Prostate gland (tissue), 2 donors: ENCODE data around the gene OR5H2. TPM values are rescaled to one million over a fixed set of nuclear protein-coding genes. Genes with fewer than 3 reads are reported as not detected.

Experiments used
- DNase-seq: peaks from one replicate; pipeline ENCODE4 v3.0.0-alpha.2; 2019; ENCODE audit warnings: low spot score
- H3K27ac ChIP-seq, 2 donors: fragments of 200-600 bp; sonication (generic); 2 replicates each; pipeline ENCODE4 v1.5.1; 2017 to 2019
- H3K27me3 ChIP-seq: fragments of 200-600 bp; sonication (generic); replicated peaks from 2 replicates; pipeline ENCODE4 v1.5.1; 2019; ENCODE audit not compliant: insufficient read depth
- H3K36me3 ChIP-seq, 2 donors: fragments of 200-600 bp; sonication (generic); 1 replicate in 1 of 2; 2 replicates in 1 of 2; pipeline versions ENCODE4 v1.5.1 to v1.8.1; 2017 to 2019
- H3K4me1 ChIP-seq: fragments of 200-600 bp; sonication (generic); replicated peaks from 2 replicates; pipeline ENCODE4 v1.5.1; 2019
- H3K4me3 ChIP-seq, 2 donors: fragments of 200-600 bp; sonication (generic); 2 replicates each; pipeline ENCODE4 v1.5.1; 2017 to 2019
- H3K9me3 ChIP-seq: fragments of 200-600 bp; sonication (generic); 2 replicates; pipeline ENCODE4 v1.5.1; 2017
- CTCF ChIP-seq, 4 experiments: fragments of 200-600 bp in 2 of 4; fragments of 450-650 bp in 2 of 4; sonication (generic) in 2 of 4; IDR thresholded peaks; 1 replicate in 3 of 4; 2 replicates in 1 of 4; pipeline ENCODE4 v1.5.1; 2016 to 2019; ENCODE audit warnings: antibody characterized with exemption in 4 of 4, mild to moderate bottlenecking in 2 of 4, moderate library complexity in 2 of 4
- POLR2A ChIP-seq: fragments of 450-650 bp; IDR thresholded peaks from one replicate; pipeline ENCODE4 v1.6.1; 2016; ENCODE audit warnings: antibody characterized with exemption, mild to moderate bottlenecking
- POLR2AphosphoS5 ChIP-seq: sonication (generic); formaldehyde crosslinking; IDR thresholded peaks from one replicate; pipeline ENCODE4 v1.6.1; 2017; ENCODE audit warnings: antibody characterized with exemption
- WGBS: methylation state at CpG from one replicate; pipeline ENCODE4 v1.1.5; 2018; 5-methylcytosine and 5-hydroxymethylcytosine counted together
- intact Hi-C: fragments of 100-400 bp; cut with DNase I; formaldehyde crosslinking; loops from one replicate; pipeline ENCODE4 v1.14.2; 2022
- total RNA-seq, 2 donors: library from RNA; depleted of rRNA; stranded (reverse); fragments of >200 nt; gene quantifications; one replicate each; pipeline ENCODE4 v1.1.0, GENCODE V29; 2016

OR5H2 gene
- total RNA-seq, 2 donors from 2014 or later, result not detected

GRCh38 chr3:98326945-98327344 lies 44.6 kb downstream of the OR5H2 start:
- Histone ChIP-seq H3K27ac (no peak overlapping the region), H3K4me1 (no peaks in the 10 kb centered on the region), H3K9me3 (no peaks in the 10 kb centered on the region), H3K27me3 (no peaks in the 10 kb centered on the region), H3K36me3 (no peaks in the 10 kb centered on the region), H3K4me3 (no peak overlapping the region)
- TF ChIP-seq POLR2A (no peak), POLR2AphosphoS5 (no peak), CTCF (IDR thresholded peaks at IDR 0.05) (no peak)
- no peak for DNase-seq
- intact Hi-C loops, result loop anchor here (5.0 kb wide), 1 partner anchor 290 kb away; the partner anchor contains the start of gene GABRR3

DNA sequence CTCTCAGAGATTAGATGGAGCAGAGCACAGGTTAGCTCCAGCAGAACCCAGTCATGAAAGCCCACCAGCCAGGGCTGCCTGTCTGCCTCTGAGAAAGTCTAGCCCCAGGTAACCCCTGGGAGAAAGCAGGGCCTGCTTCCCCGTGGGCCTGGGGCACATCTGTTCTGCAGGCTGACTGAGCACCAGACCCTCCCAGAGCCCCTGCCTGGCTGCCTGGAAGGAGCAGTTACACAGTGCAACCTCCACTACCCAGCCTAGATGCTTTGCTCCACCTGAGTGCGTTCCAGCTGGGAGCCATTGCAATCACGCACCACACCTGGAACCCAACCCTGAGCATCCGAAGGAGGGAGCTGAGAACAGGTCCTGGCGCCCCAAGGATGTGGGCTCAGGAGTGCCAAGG lies 46.6 kb downstream of the OR5H2 start:
- 64% methylated on average over 4 of the region's 5 CpGs for whole genome bisulfite sequencing
- TF ChIP-seq POLR2A, result no peak
- Histone ChIP-seq H3K27ac (no peak overlapping the region), H3K9me3 (no peaks in the 10 kb centered on the region), H3K4me3 (no peak overlapping the region), H3K27me3 (no peaks in the 10 kb centered on the region), H3K4me1 (no peaks in the 10 kb centered on the region), H3K36me3 (no peaks in the 10 kb centered on the region)
- intact Hi-C loops, result loop anchor here (5.0 kb wide), 1 partner anchor 292 kb away; the partner anchor contains the start of gene GABRR3
- DNase-seq, result no peak

DNA sequence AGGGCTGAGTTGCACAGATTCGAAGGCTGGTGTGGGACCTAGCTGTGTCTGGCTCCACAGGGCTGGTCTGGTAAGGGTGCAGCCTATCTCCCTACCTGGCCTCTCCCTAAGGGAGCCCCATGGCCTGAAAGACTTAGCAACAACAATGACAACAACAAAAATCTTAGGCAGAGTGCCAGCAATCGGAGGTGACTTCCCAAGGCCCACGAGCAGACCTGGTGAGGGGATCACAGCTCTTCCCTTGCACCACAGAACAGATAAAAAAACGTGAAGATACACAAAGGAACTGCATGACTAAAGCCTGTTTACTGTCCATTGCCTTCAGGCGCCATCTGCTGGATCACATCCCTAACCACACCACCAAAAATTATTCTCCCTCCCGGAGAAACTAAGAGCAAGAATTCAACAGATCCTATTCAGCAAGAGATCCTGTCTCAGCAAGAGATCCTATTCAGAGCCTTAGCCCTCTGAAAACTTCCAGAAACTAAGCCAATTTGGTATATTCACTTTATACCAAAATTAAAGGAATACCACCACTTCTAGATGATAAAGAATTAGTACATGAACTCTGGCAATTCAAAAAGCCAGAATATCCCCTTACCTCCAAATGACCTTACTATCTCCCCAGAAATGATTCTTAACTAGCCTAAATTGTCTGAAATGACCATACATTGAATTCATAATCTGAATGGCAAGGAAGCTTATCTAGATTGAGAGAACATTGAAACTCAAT lies 47.3 kb downstream of the OR5H2 start:
- Histone ChIP-seq H3K27ac (no peak overlapping the region), H3K4me1 (no peaks in the 10 kb centered on the region), H3K4me3 (no peak overlapping the region), H3K36me3 (no peaks in the 10 kb centered on the region), H3K9me3 (no peaks in the 10 kb centered on the region), H3K27me3 (no peaks in the 10 kb centered on the region)
- TF ChIP-seq CTCF (IDR thresholded peaks at IDR 0.05) (peak; percentile 24 to 80 (median 62)), POLR2A (no peak), POLR2AphosphoS5 (no peak)
- DNase-seq, result peak; percentile 38
- intact Hi-C loops, result loop anchor here (5.0 kb wide), 1 partner anchor 292 kb away; the partner anchor contains the start of gene GABRR3
- 11% methylated on average over 6 of the region's 6 CpGs for WGBS

DNA sequence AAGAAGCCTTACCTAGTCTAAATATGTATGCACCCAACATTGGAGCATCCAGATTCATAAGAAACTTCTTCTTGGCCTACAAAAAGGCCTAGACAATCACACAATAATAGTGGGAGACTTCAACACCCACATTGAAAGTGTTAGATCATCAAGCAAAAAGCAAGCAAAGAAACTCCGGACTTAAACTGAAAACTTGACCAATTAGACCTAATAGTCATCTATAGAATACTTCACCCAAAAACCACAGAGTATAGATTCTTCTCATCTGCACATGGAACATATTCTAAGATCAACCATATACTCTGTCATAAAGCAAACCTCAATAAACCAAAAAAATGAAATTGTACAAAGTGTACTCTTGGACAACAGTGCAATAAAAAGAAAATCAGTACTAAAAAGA lies 49.0 kb downstream of the OR5H2 start:
- Histone ChIP-seq H3K9me3 (no peaks in the 10 kb centered on the region), H3K4me1 (no peaks in the 10 kb centered on the region), H3K27me3 (no peaks in the 10 kb centered on the region), H3K4me3 (no peak overlapping the region), H3K27ac (no peak overlapping the region), H3K36me3 (no peaks in the 10 kb centered on the region)
- TF ChIP-seq POLR2A (no peak), CTCF (IDR thresholded peaks at IDR 0.05) (no peak), POLR2AphosphoS5 (no peak)
- no peak for DNase-seq
- intact Hi-C loops, result no loop called here
- 79% methylated on average over 1 of the region's 1 CpG for WGBS

Other genes with a start within 250 kb of the OR5H2 start
- gene GABRR3, start 247.2 kb upstream of the OR5H2 start, total RNA-seq, result under 1 TPM in 1 of 2 donors, not detected in 1; 0.34 TPM
- not detected for gene OR5AC2, start 195.3 kb upstream of the OR5H2 start, total RNA-seq
- gene OR5H1, start 151.8 kb upstream of the OR5H2 start, total RNA-seq, result not detected
- gene OR5H14, start 135.0 kb upstream of the OR5H2 start, total RNA-seq, result not detected
- gene OR5H15, start 115.8 kb upstream of the OR5H2 start, total RNA-seq, result not detected
- gene OR5H6, start 18.3 kb upstream of the OR5H2 start, total RNA-seq, result not detected
- gene OR5K4, start 71.3 kb downstream of the OR5H2 start, total RNA-seq, result 1 to 10 TPM in 1 of 2 donors, not detected in 1; 1.3 TPM
- not detected for gene OR5K3, start 108.2 kb downstream of the OR5H2 start, total RNA-seq
- not detected for gene OR5K1, start 180.7 kb downstream of the OR5H2 start, total RNA-seq
- not detected for gene OR5K2, start 215.2 kb downstream of the OR5H2 start, total RNA-seq
- gene CLDND1, start 240.4 kb downstream of the OR5H2 start, total RNA-seq, result 100 to 1,000 TPM in 1 of 2 donors, 10 to 100 TPM in 1; 71.2 to 113 TPM
- gene GPR15, start 249.5 kb downstream of the OR5H2 start, total RNA-seq, result not detected